HUES64 (cell line): Measurements from ENCODE around the gene SCAPER.

Source experiments
- H3K27ac ChIP-seq: 2 replicates; pipeline ENCODE4 v1.7.0; 2013; ENCODE audit warnings: low read depth, low read length, inconsistent platforms
- H3K27me3 ChIP-seq: 2 replicates; pipeline ENCODE4 v1.6.1; 2013; ENCODE audit warnings: mild to moderate bottlenecking, low read length; ENCODE audit not compliant: insufficient read depth
- H3K36me3 ChIP-seq: 2 replicates; pipeline ENCODE4 v1.6.1; 2013; ENCODE audit warnings: mild to moderate bottlenecking, low read length; ENCODE audit not compliant: insufficient read depth
- H3K4me1 ChIP-seq: 2 replicates; pipeline ENCODE4 v1.6.1; 2013; ENCODE audit warnings: mild to moderate bottlenecking, low read length, moderate library complexity; ENCODE audit not compliant: insufficient read depth
- H3K4me3 ChIP-seq: 2 replicates; pipeline ENCODE4 v1.5.1; 2013; ENCODE audit warnings: mild to moderate bottlenecking, low read length, moderate library complexity
- H3K9ac ChIP-seq: 2 replicates; pipeline ENCODE4 v1.6.1; 2013; ENCODE audit warnings: mild to moderate bottlenecking, low read depth, low read length
- H3K9me3 ChIP-seq: 2 replicates; pipeline ENCODE4 v1.6.1; 2013; ENCODE audit warnings: low read depth, low read length; ENCODE audit not compliant: insufficient read depth
- WGBS: fragments of 150-250, 120-280 bp; methylation state at CpG from one replicate; pipeline ENCODE4 v1.1.7; 2013; ENCODE audit warnings: missing lambda C conversion rate; 5-methylcytosine and 5-hydroxymethylcytosine counted together

The SCAPER gene

GRCh38 chr15:76809412-76810103, 95.6 kb downstream of the SCAPER start:
- no peak overlapping the region for H3K9ac ChIP-seq

GRCh38 chr15:76803049-76803571, 102.0 kb downstream of the SCAPER start:
- no peak overlapping the region for H3K4me3 ChIP-seq
- H3K9ac ChIP-seq = no peak overlapping the region
- no peak overlapping the region for H3K27ac ChIP-seq
- no peaks in the 10 kb centered on the region for H3K27me3 ChIP-seq
- H3K4me1 ChIP-seq = peaks cover 18% of the 10 kb centered on the region
- 64% methylated on average over 1 of the region's 1 CpG for WGBS
- H3K36me3 ChIP-seq = no peaks in the 10 kb centered on the region
- no peaks in the 10 kb centered on the region for H3K9me3 ChIP-seq

More at GRCh38 chr15:76809412-76810103, 95.6 kb downstream of the SCAPER start:
- H3K4me1 ChIP-seq = peaks cover 8% of the 10 kb centered on the region
- no peak overlapping the region for H3K4me3 ChIP-seq
- WGBS = 96% methylated on average over 3 of the region's 3 CpGs
- H3K9me3 ChIP-seq = no peaks in the 10 kb centered on the region
- H3K27ac ChIP-seq = no peak overlapping the region
- no peaks in the 10 kb centered on the region for H3K27me3 ChIP-seq
- no peaks in the 10 kb centered on the region for H3K36me3 ChIP-seq

GRCh38 chr15:76802411-76802810, 102.7 kb downstream of the SCAPER start:
- WGBS = 92% methylated on average over 3 of the region's 3 CpGs
- H3K9me3 ChIP-seq = no peaks in the 10 kb centered on the region

GRCh38 chr15:76799760-76800159, 105.4 kb downstream of the SCAPER start:
- H3K4me1 ChIP-seq = peaks cover 19% of the 10 kb centered on the region
- no peaks in the 10 kb centered on the region for H3K9me3 ChIP-seq
- H3K36me3 ChIP-seq = no peaks in the 10 kb centered on the region
- H3K9ac ChIP-seq = no peak overlapping the region
- no peaks in the 10 kb centered on the region for H3K27me3 ChIP-seq
- H3K27ac ChIP-seq = no peak overlapping the region
- 97% methylated on average over 2 of the region's 2 CpGs for WGBS
- H3K4me3 ChIP-seq = no peak overlapping the region

More at GRCh38 chr15:76802411-76802810, 102.7 kb downstream of the SCAPER start:
- Histone ChIP-seq H3K4me1 (peaks cover 16% of the 10 kb centered on the region), H3K36me3 (no peaks in the 10 kb centered on the region), H3K27me3 (no peaks in the 10 kb centered on the region), H3K9ac (no peak overlapping the region), H3K4me3 (no peak overlapping the region), H3K27ac (no peak overlapping the region)

- H3K27ac ChIP-seq = no peak overlapping the region
- 98% methylated on average over 4 of the region's 5 CpGs for WGBS
- peaks cover 6% of the 10 kb centered on the region; the same call in 1 of the 2 replicates for H3K9me3 ChIP-seq
Observed at GRCh38 chr15:76795217-76795616, 109.9 kb downstream of the SCAPER start.

GRCh38 chr15:76793162-76793561, 112.0 kb downstream of the SCAPER start:
- H3K4me1 ChIP-seq = peaks cover 22% of the 10 kb centered on the region
- H3K4me3 ChIP-seq = no peak overlapping the region
- H3K36me3 ChIP-seq = no peaks in the 10 kb centered on the region; the same call in 1 of the 2 replicates
- peak overlapping the region; percentile 50; the same call in 1 of the 2 replicates for H3K27ac ChIP-seq
- H3K27me3 ChIP-seq = no peaks in the 10 kb centered on the region
- peaks cover 6% of the 10 kb centered on the region; the same call in 1 of the 2 replicates for H3K9me3 ChIP-seq
- H3K9ac ChIP-seq = no peak overlapping the region

More at GRCh38 chr15:76795217-76795616, 109.9 kb downstream of the SCAPER start:
- Histone ChIP-seq H3K36me3 (no peaks in the 10 kb centered on the region; the same call in 1 of the 2 replicates), H3K4me3 (no peak overlapping the region), H3K27me3 (no peaks in the 10 kb centered on the region), H3K4me1 (peaks cover 22% of the 10 kb centered on the region), H3K9ac (no peak overlapping the region)

GRCh38 chr15:76791511-76791910, 113.6 kb downstream of the SCAPER start:
- 100% methylated on average over 1 of the region's 2 CpGs for WGBS
- no peak overlapping the region for H3K4me3 ChIP-seq

GRCh38 chr15:76787273-76787672, 117.9 kb downstream of the SCAPER start:
- no peak overlapping the region for H3K27ac ChIP-seq

More at GRCh38 chr15:76791511-76791910, 113.6 kb downstream of the SCAPER start:
- no peaks in the 10 kb centered on the region; the same call in 1 of the 2 replicates for H3K36me3 ChIP-seq
- no peak overlapping the region for H3K27ac ChIP-seq
- peaks cover 22% of the 10 kb centered on the region for H3K4me1 ChIP-seq
- H3K9me3 ChIP-seq = peaks cover 6% of the 10 kb centered on the region; the same call in 1 of the 2 replicates
- no peak overlapping the region for H3K9ac ChIP-seq
- H3K27me3 ChIP-seq = no peaks in the 10 kb centered on the region

GRCh38 chr15:76776969-76777368, 128.2 kb downstream of the SCAPER start:
- no peak overlapping the region for H3K9ac ChIP-seq
- H3K4me3 ChIP-seq = no peak overlapping the region
- H3K27me3 ChIP-seq = no peaks in the 10 kb centered on the region
- no peaks in the 10 kb centered on the region; the same call in 1 of the 2 replicates for H3K9me3 ChIP-seq
- H3K4me1 ChIP-seq = no peaks in the 10 kb centered on the region
- H3K36me3 ChIP-seq = no peaks in the 10 kb centered on the region
- H3K27ac ChIP-seq = no peak overlapping the region

More at GRCh38 chr15:76787273-76787672, 117.9 kb downstream of the SCAPER start:
- Histone ChIP-seq H3K4me3 (no peak overlapping the region), H3K9me3 (peaks cover 6% of the 10 kb centered on the region; the same call in 1 of the 2 replicates), H3K4me1 (no peaks in the 10 kb centered on the region), H3K27me3 (no peaks in the 10 kb centered on the region), H3K9ac (no peak overlapping the region), H3K36me3 (no peaks in the 10 kb centered on the region; the same call in 1 of the 2 replicates)
- WGBS = 95% methylated on average over 3 of the region's 4 CpGs

GRCh38 chr15:76776480-76776879, 128.7 kb downstream of the SCAPER start:
- no peak overlapping the region for H3K27ac ChIP-seq
- H3K4me1 ChIP-seq = no peaks in the 10 kb centered on the region
- H3K4me3 ChIP-seq = no peak overlapping the region
- H3K9me3 ChIP-seq = no peaks in the 10 kb centered on the region; the same call in 1 of the 2 replicates
- H3K9ac ChIP-seq = no peak overlapping the region
- 78% methylated on average over 1 of the region's 1 CpG for WGBS
- no peaks in the 10 kb centered on the region for H3K27me3 ChIP-seq
- no peaks in the 10 kb centered on the region for H3K36me3 ChIP-seq

- 85% methylated on average over 1 of the region's 1 CpG for WGBS
Observed at GRCh38 chr15:76773234-76773633, 131.9 kb downstream of the SCAPER start.

More at GRCh38 chr15:76773234-76773633, 131.9 kb downstream of the SCAPER start:
- Histone ChIP-seq H3K9ac (no peak overlapping the region), H3K36me3 (no peaks in the 10 kb centered on the region), H3K27ac (no peak overlapping the region), H3K9me3 (no peaks in the 10 kb centered on the region; the same call in 1 of the 2 replicates), H3K4me3 (no peak overlapping the region), H3K4me1 (no peaks in the 10 kb centered on the region), H3K27me3 (no peaks in the 10 kb centered on the region)
